ENCODE measurements around the gene RNF5. TPM values are rescaled to one million over a fixed set of nuclear protein-coding genes. Genes with fewer than 3 reads are reported as not detected.

Gene RNF5
- total and polyA plus RNA-seq, 12 donors: 53.0 to 132 (median 82.7) TPM

DNA sequence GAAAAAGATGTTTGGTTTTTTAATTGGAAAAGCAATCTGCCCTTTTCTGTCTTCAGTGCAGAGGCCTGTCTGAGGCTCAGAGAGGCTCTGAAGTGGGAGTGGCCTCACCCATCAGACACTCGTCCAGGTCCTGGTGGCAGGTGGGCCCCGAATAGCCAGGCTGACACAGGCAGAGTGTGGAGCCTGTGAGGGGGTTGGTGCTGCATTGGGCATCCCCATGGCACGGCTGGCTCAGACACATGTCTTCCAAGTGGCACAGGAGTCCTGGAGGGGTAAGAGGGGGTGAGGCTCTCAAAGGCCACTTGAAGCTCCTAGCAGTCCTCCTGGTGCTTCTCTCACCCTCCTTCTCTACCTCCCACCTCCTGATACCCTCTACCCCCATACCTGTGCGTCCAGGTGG lies 41.8 kb downstream of the RNF5 start:
- DNase-seq (no peak), ATAC-seq (no peak)
- Histone ChIP-seq H3K36me3 (peaks cover 0 to 74% (median 0%) of the 10 kb centered on the region in 9 donors), H3K4me1 (peaks cover 0 to 22% (median 6%) of the 10 kb centered on the region in 9 donors), H3K4me3 (no peak overlapping the region), H3K9me3 (no peaks in the 10 kb centered on the region), H3K27ac (no peak overlapping the region), H3K27me3 (no peaks in the 10 kb centered on the region)
- TF ChIP-seq, protein P1, sequence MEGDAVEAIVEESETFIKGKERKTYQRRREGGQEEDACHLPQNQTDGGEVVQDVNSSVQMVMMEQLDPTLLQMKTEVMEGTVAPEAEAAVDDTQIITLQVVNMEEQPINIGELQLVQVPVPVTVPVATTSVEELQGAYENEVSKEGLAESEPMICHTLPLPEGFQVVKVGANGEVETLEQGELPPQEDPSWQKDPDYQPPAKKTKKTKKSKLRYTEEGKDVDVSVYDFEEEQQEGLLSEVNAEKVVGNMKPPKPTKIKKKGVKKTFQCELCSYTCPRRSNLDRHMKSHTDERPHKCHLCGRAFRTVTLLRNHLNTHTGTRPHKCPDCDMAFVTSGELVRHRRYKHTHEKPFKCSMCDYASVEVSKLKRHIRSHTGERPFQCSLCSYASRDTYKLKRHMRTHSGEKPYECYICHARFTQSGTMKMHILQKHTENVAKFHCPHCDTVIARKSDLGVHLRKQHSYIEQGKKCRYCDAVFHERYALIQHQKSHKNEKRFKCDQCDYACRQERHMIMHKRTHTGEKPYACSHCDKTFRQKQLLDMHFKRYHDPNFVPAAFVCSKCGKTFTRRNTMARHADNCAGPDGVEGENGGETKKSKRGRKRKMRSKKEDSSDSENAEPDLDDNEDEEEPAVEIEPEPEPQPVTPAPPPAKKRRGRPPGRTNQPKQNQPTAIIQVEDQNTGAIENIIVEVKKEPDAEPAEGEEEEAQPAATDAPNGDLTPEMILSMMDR (IDR thresholded peaks at IDR 0.05): no peak
- intact Hi-C loops (cut with DNase I): no loop called here
- WGBS, 2 donors: 76 to 79% methylated on average over 4 of the region's 4 CpGs

DNA sequence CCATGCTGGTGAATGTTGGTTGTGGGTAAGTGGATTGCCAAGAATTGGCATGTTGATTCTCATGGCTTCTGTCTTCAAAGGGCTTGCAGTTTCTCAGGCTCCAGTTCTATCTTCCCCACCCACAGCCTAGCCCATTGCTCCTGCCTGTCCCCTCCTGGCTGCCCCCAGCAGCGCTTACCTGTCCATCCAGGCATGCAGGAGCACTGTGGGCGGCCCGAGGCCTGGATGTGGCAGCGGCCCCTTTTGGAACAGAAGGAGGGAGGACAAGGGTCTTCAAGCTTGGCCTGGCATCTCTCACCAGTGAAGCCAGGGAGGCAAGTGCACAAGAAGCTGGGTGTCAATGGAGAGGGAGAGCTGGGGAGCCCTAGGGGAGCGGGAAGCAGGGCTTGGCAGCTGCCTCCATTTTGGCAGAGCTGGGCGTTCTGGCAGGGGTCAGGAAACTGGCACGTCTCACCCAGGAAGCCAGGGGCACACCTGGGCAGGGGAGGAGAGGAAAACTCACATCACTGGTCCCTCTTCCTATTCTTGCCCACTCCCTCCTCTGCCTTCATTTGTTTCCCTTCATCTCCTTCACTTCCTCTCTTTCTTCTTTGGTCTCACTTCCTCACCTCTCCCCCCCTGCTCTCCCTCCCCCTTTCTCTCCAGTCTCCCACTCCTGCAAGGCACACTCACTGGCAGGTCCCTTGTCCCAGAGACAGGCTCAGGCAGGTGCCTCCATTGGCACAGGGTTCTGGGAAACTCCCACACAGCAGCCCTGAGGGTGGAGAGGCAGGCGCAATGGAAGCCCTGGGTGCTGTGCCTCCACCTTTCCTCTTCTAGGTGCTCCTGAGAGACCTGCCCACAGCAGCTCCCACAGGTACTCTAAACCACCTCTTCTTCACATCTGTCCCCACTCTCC lies 44.4 kb downstream of the RNF5 start:
- Histone ChIP-seq H3K27me3 (no peaks in the 10 kb centered on the region), H3K4me1 (peaks cover 0 to 22% (median 6%) of the 10 kb centered on the region in 9 donors), H3K36me3 (peaks cover 0 to 51% (median 0%) of the 10 kb centered on the region in 9 donors), H3K4me3 (peak overlapping the region in 9 of 10 donors; percentile 38 to 60 (median 51)), H3K27ac (peak overlapping the region in 9 of 10 donors; percentile 53 to 94 (median 89)), H3K9me3 (no peaks in the 10 kb centered on the region)
- intact Hi-C loops (cut with DNase I): no loop called here
- DNase-seq (no peak), ATAC-seq (peak in 1 of 8 donors; percentile 16)
- WGBS, 2 donors: 82 to 87% methylated on average over 8 of the region's 8 CpGs
- TF ChIP-seq, protein P1 (IDR thresholded peaks at IDR 0.05): no peak

DNA sequence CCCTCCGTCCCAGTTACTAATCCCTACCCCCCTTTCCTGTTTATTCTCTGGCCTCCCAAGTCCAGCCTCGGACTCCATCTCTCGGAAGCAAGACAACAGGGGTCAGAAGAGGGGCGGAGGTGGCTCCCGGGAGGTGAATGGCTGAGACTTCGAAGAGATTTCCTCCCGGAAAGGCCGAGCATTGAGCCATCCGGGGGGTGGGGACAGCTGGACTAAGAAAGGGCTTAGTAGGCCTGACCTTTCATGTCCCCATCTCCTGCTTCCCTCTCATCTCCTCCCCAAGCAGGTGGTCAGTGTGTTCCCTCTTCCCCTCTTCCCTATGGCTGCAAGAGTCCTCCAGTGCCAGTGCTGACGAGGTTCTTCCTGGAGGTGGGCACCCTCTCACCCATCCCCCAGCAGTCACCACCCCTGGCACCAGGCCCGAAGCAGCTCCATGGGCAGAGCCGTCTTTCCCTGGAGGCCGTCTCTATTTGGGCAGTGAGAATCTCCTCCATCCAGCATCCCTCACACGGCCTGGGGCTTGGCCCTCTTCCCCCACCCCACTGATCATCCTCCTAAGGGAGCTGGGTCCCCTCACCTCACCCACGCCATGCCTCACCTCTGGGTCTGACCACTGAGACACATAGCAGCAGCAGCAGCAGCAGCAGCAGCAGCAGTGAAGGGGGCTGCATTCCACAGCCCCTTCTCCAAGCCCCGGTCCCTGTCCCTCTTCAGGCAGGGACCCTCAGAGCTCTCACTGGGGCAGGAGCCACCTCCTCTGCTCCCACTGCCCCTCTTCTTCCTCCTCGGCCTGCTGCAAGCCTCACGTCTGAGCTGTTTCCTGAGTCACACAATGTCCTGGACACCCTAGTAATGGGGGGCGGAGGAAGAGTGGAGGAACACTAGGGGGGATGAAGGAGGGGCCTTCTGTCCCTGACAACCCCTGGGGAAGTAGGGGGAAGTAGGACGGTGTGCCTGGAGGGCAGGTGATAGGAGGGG lies 45.3 kb downstream of the RNF5 start, which contains the start of gene NOTCH4:
Gene NOTCH4 (minus strand): TSS at position 810 of the 978 bp plus-strand sequence. CDS start 139 bp downstream, at position 671.
- Histone ChIP-seq H3K9me3 (no peaks in the 10 kb centered on the region), H3K4me3 (peak within 1 kb of the TSS; percentile 11 to 60 (median 48)), H3K36me3 (peaks cover 0 to 42% (median 0%) of the 10 kb centered on the region in 9 donors), H3K27ac (peak within 1 kb of the TSS; percentile 79 to 94 (median 90)), H3K4me1 (peaks cover 0 to 22% (median 6%) of the 10 kb centered on the region in 9 donors), H3K27me3 (no peaks in the 10 kb centered on the region)
- intact Hi-C loops (cut with DNase I): no loop called here
- peak; percentile 63 to 93 (median 86) for ATAC-seq
- DNase-seq: peak; percentile 45 to 71
- 35 to 40% methylated on average over 20 of the region's 20 CpGs for WGBS, 2 donors
- TF ChIP-seq, protein P1 (IDR thresholded peaks at IDR 0.05): no peak

DNA sequence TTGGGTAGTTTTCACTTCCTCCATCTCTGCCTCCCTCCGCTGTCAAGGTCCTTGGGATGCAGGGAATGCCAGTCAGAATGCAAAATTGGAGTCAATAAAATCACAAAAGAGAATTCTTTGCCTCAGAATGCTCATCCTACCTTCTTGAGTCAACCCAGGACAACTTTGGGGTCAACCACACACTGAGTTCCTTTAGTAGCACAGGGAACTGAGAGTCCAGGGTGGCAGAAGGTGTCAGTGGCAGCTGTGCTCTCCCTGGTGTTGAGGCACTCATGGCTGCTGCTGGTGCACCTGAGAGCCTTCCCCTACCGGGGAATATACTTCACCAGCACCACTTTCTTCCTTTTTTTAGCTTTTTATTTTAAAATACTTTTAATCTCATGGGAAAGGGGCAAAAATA lies 46.5 kb downstream of the RNF5 start:
- no peaks in the 10 kb centered on the region for H3K9me3 ChIP-seq
- ATAC-seq (no peak), DNase-seq (no peak)
- H3K36me3 ChIP-seq: peaks cover 0 to 30% (median 0%) of the 10 kb centered on the region in 9 donors
- WGBS, 2 donors: 82 to 86% methylated on average over 2 of the region's 2 CpGs
- H3K27me3 ChIP-seq: no peaks in the 10 kb centered on the region
- H3K4me1 ChIP-seq: peaks cover 0 to 22% (median 6%) of the 10 kb centered on the region in 9 donors
- intact Hi-C loops (cut with DNase I): no loop called here
- H3K4me3 ChIP-seq: no peak overlapping the region
- TF ChIP-seq, protein P1 (IDR thresholded peaks at IDR 0.05): no peak
- peak overlapping the region; percentile 79 to 94 (median 90) for H3K27ac ChIP-seq

Data from heart right ventricle (tissue), 16 donors.